WTC11 (cell line): ENCODE data around the gene PER3.

Experiments
- ATF2 ChIP-seq: sonication (generic); formaldehyde crosslinking; IDR thresholded peaks from 2 replicates; pipeline ENCODE4 v1.8.1; 2022; ENCODE audit warnings: low read depth, missing genetic modification reagents, borderline replicate concordance
- CREB1 ChIP-seq: sonication (generic); formaldehyde crosslinking; IDR thresholded peaks from 2 replicates; pipeline ENCODE4 v1.8.0; 2023; ENCODE audit warnings: mild to moderate bottlenecking, missing genetic modification reagents
- CTCF ChIP-seq: fragments of 200-600 bp; IDR thresholded peaks from 2 replicates; pipeline ENCODE4 v1.8.0; 2022; ENCODE audit warnings: antibody characterized with exemption
- ETV6 ChIP-seq: sonication (generic); formaldehyde crosslinking; IDR thresholded peaks from 2 replicates; pipeline ENCODE4 v1.8.1; 2022; ENCODE audit warnings: mild to moderate bottlenecking, missing genetic modification reagents
- FOXP1 ChIP-seq: sonication (generic); formaldehyde crosslinking; IDR thresholded peaks from 2 replicates; pipeline ENCODE4 v1.8.0; 2022; ENCODE audit warnings: missing genetic modification reagents, mild to moderate bottlenecking, moderate library complexity, borderline replicate concordance
- HMGXB4 ChIP-seq: sonication (generic); formaldehyde crosslinking; IDR thresholded peaks from 2 replicates; pipeline ENCODE4 v1.8.1; 2023; ENCODE audit warnings: mild to moderate bottlenecking, moderate library complexity, missing genetic modification reagents
- MAX ChIP-seq: sonication (generic); formaldehyde crosslinking; IDR thresholded peaks from 2 replicates; pipeline ENCODE4 v1.8.0; 2022; ENCODE audit warnings: mild to moderate bottlenecking, missing genetic modification reagents
- SMAD3 ChIP-seq: sonication (generic); formaldehyde crosslinking; IDR thresholded peaks from 2 replicates; pipeline ENCODE4 v1.8.0; 2022; ENCODE audit warnings: missing genetic modification reagents, mild to moderate bottlenecking, borderline replicate concordance
- SOX15 ChIP-seq: fragments of 250-450 bp; sonication (Bioruptor Pico); IDR thresholded peaks from 2 replicates; pipeline ENCODE4 v1.9.0; 2021; ENCODE audit warnings: mild to moderate bottlenecking
- TCF7 ChIP-seq: sonication (generic); formaldehyde crosslinking; IDR thresholded peaks from 2 replicates; pipeline ENCODE4 v1.8.0; 2022; ENCODE audit warnings: mild to moderate bottlenecking, low read depth, missing genetic modification reagents, moderate library complexity
- ZBTB21 ChIP-seq: sonication (generic); formaldehyde crosslinking; IDR thresholded peaks from 2 replicates; pipeline ENCODE4 v1.8.1; 2023; ENCODE audit warnings: mild to moderate bottlenecking, missing genetic modification reagents, borderline replicate concordance
- ZNF512 ChIP-seq: sonication (generic); formaldehyde crosslinking; IDR thresholded peaks from 2 replicates; pipeline ENCODE4 v1.8.1; 2022; ENCODE audit warnings: missing genetic modification reagents, borderline replicate concordance

- TF ChIP-seq ZNF512 (CRISPR knock-in tag) (no peak), CTCF (no peak), SMAD3 (CRISPR knock-in tag) (no peak), MAX (no peak), SOX15 (CRISPR knock-in tag) (no peak), ATF2 (CRISPR knock-in tag) (no peak), CREB1 (CRISPR knock-in tag) (no peak), HMGXB4 (no peak), ZBTB21 (CRISPR knock-in tag) (no peak), TCF7 (CRISPR knock-in tag) (no peak), ETV6 (CRISPR knock-in tag) (no peak), FOXP1 (CRISPR knock-in tag) (no peak)
Measured at GRCh38 chr1:7833035-7833434, 48.9 kb downstream of the PER3 start.
